ENCODE results near the gene OLFML2B. TPM values are rescaled to one million over a fixed set of nuclear protein-coding genes. Genes with fewer than 3 reads are reported as not detected.

Gene OLFML2B
- total and polyA plus RNA-seq, 2 of the 13 experiments (the other 11 are each of a cell fraction or from before 2014, with no cell fraction given), result not detected

- TF ChIP-seq, protein P1, sequence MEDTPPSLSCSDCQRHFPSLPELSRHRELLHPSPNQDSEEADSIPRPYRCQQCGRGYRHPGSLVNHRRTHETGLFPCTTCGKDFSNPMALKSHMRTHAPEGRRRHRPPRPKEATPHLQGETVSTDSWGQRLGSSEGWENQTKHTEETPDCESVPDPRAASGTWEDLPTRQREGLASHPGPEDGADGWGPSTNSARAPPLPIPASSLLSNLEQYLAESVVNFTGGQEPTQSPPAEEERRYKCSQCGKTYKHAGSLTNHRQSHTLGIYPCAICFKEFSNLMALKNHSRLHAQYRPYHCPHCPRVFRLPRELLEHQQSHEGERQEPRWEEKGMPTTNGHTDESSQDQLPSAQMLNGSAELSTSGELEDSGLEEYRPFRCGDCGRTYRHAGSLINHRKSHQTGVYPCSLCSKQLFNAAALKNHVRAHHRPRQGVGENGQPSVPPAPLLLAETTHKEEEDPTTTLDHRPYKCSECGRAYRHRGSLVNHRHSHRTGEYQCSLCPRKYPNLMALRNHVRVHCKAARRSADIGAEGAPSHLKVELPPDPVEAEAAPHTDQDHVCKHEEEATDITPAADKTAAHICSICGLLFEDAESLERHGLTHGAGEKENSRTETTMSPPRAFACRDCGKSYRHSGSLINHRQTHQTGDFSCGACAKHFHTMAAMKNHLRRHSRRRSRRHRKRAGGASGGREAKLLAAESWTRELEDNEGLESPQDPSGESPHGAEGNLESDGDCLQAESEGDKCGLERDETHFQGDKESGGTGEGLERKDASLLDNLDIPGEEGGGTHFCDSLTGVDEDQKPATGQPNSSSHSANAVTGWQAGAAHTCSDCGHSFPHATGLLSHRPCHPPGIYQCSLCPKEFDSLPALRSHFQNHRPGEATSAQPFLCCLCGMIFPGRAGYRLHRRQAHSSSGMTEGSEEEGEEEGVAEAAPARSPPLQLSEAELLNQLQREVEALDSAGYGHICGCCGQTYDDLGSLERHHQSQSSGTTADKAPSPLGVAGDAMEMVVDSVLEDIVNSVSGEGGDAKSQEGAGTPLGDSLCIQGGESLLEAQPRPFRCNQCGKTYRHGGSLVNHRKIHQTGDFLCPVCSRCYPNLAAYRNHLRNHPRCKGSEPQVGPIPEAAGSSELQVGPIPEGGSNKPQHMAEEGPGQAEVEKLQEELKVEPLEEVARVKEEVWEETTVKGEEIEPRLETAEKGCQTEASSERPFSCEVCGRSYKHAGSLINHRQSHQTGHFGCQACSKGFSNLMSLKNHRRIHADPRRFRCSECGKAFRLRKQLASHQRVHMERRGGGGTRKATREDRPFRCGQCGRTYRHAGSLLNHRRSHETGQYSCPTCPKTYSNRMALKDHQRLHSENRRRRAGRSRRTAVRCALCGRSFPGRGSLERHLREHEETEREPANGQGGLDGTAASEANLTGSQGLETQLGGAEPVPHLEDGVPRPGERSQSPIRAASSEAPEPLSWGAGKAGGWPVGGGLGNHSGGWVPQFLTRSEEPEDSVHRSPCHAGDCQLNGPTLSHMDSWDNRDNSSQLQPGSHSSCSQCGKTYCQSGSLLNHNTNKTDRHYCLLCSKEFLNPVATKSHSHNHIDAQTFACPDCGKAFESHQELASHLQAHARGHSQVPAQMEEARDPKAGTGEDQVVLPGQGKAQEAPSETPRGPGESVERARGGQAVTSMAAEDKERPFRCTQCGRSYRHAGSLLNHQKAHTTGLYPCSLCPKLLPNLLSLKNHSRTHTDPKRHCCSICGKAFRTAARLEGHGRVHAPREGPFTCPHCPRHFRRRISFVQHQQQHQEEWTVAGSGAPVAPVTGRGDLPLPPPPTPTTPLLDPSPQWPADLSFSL (CRISPR knock-in tag; IDR thresholded peaks at IDR 0.05), result no peak
- no peak for TF ChIP-seq ZNF816 (CRISPR knock-in tag; IDR thresholded peaks at IDR 0.05; ENCODE audit: borderline replicate concordance)
These were observed 14.0 kb downstream of the OLFML2B start (continued) for GRCh38 chr1:162009501-162010174.

GRCh38 chr1:162008799-162009198 is 14.9 kb downstream of the OLFML2B start:
- no peaks in the 10 kb centered on the region for H3K9me3 ChIP-seq (ENCODE audit: low read length)
- H3K9ac ChIP-seq (ENCODE audit: insufficient read depth, low read depth, low read length), result no peak overlapping the region
- H3K36me3 ChIP-seq (replicated peaks in 1 of 2; ENCODE audit: control insufficient read depth in 1 of 2, insufficient read depth in 2 of 2, low read length in 2 of 2), result no peaks in the 10 kb centered on the region
- in situ Hi-C loops (cut with HindIII; ENCODE audit: extremely low pct_ligation_motif_present, low pct_unique_long_range_greater_than_20kb), result no loop called here
- H3K27me3 ChIP-seq (ENCODE audit: control insufficient read depth in 1 of 2, insufficient read depth in 2 of 2, low read length in 2 of 2), result peaks cover 1 to 16% of the 10 kb centered on the region in 2 experiments; a peak in 3 of 5 replicates
- H2AFZ ChIP-seq (ENCODE audit: low read length), result no peak overlapping the region
- WGBS (ENCODE audit: low lambda C conversion rate), result 23% methylated on average over 4 of the region's 5 CpGs
- no peak overlapping the region for H3K27ac ChIP-seq (ENCODE audit: extremely low read length, insufficient read depth, low read length)
- no peak overlapping the region for H3K4me3 ChIP-seq (replicated peaks in 1 of 3; ENCODE audit: insufficient read depth in 1 of 3, low read depth in 2 of 3, low read length in 3 of 3)
- ATAC-seq (no peak), DNase-seq (ENCODE audit: low spot score) (no peak), FAIRE-seq (no peak)
- intact Hi-C loops (cut with micrococcal nuclease; ENCODE audit: unreplicated experiment), result no loop called here
- H3K4me2 ChIP-seq (ENCODE audit: low read depth, low read length), result no peak overlapping the region
- no peaks in the 10 kb centered on the region for H3K79me2 ChIP-seq (ENCODE audit: insufficient read depth, low read length)
- no peaks in the 10 kb centered on the region for H4K20me1 ChIP-seq (ENCODE audit: insufficient read depth, low read length)
- TF ChIP-seq, protein P2, sequence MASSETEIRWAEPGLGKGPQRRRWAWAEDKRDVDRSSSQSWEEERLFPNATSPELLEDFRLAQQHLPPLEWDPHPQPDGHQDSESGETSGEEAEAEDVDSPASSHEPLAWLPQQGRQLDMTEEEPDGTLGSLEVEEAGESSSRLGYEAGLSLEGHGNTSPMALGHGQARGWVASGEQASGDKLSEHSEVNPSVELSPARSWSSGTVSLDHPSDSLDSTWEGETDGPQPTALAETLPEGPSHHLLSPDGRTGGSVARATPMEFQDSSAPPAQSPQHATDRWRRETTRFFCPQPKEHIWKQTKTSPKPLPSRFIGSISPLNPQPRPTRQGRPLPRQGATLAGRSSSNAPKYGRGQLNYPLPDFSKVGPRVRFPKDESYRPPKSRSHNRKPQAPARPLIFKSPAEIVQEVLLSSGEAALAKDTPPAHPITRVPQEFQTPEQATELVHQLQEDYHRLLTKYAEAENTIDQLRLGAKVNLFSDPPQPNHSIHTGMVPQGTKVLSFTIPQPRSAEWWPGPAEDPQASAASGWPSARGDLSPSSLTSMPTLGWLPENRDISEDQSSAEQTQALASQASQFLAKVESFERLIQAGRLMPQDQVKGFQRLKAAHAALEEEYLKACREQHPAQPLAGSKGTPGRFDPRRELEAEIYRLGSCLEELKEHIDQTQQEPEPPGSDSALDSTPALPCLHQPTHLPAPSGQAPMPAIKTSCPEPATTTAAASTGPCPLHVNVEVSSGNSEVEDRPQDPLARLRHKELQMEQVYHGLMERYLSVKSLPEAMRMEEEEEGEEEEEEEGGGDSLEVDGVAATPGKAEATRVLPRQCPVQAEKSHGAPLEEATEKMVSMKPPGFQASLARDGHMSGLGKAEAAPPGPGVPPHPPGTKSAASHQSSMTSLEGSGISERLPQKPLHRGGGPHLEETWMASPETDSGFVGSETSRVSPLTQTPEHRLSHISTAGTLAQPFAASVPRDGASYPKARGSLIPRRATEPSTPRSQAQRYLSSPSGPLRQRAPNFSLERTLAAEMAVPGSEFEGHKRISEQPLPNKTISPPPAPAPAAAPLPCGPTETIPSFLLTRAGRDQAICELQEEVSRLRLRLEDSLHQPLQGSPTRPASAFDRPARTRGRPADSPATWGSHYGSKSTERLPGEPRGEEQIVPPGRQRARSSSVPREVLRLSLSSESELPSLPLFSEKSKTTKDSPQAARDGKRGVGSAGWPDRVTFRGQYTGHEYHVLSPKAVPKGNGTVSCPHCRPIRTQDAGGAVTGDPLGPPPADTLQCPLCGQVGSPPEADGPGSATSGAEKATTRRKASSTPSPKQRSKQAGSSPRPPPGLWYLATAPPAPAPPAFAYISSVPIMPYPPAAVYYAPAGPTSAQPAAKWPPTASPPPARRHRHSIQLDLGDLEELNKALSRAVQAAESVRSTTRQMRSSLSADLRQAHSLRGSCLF (CRISPR knock-in tag; IDR thresholded peaks at IDR 0.05; ENCODE audit: borderline replicate concordance), result no peak
- H3K4me1 ChIP-seq (ENCODE audit: insufficient read depth, low read length), result 0 out of 2 replicates have a peak, but pooled peaks cover 5% of the 10 kb centered on the region
- ChIA-PET POLR2A (no interaction called here), CTCF (ENCODE audit: low intra/inter-chr PET ratio, low total read pairs) (no interaction called here)
- BruUV-seq (replicated peaks), result no TSS peak
